DMS53 (cell line): ENCODE data around the gene MMEL1.
A peak's percentile ranks its signal among the peaks of the same experiment; 100 is the strongest.
"Not testable (repeated sequence)": the region's sequence is repeated elsewhere in the genome, so short reads cannot be mapped to it uniquely, and the experiment has no call there.

Source experiments
- DNase-seq: peaks from one replicate; lab custom pipeline; 2025; lab: John Stamatoyannopoulos, UW

MMEL1 gene

GRCh38 chr1:2628191-2628932 is 4.5 kb downstream of the MMEL1 start:
- no peak for DNase-seq

DNA sequence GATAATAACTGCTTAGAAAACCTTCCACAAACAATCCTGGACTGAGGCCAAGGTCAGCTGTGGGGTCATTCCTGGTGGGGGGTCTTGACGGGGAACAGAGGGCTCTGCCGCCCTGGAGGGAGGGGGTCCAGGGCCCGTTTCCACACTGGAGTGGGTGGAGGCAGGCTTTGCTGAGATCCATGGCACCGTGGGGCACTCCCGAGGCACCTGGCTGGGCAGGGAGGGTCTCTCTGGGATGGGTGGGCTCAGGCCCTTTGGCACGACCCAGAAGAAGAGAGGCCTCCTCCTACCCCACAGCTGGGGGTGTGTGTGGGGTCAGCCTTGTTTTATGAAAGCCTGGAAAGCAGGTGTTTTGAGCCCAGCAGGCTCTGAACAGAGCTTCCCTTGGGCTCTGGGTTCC is 5.1 kb downstream of the MMEL1 start:
- DNase-seq = no peak

DNA sequence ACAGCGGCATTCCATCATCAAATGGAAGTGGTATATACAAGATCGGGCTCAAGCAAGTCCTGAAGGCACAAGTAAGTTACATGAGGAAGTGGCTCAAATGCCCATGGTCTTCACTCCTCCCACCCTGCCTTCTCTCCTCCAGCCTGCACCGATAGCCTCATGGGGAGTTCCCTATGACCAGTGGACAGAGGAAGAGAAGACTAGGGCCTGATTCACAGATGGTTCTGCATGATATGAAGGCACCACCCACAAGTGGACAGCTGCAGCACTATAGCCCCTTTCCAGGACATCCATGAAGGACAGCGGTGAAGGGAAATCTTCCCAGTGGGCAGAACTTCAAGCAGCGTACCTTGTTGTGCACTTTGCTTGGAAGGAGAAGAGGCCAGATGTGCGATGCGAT is 7.1 kb downstream of the MMEL1 start:
- not testable (repeated sequence) for DNase-seq

- DNase-seq = no peak
Observed at GRCh38 chr1:2625311-2625710, 7.5 kb downstream of the MMEL1 start.

GRCh38 chr1:2624735-2625300 is 8.0 kb downstream of the MMEL1 start:
- DNase-seq = no peak

DNA sequence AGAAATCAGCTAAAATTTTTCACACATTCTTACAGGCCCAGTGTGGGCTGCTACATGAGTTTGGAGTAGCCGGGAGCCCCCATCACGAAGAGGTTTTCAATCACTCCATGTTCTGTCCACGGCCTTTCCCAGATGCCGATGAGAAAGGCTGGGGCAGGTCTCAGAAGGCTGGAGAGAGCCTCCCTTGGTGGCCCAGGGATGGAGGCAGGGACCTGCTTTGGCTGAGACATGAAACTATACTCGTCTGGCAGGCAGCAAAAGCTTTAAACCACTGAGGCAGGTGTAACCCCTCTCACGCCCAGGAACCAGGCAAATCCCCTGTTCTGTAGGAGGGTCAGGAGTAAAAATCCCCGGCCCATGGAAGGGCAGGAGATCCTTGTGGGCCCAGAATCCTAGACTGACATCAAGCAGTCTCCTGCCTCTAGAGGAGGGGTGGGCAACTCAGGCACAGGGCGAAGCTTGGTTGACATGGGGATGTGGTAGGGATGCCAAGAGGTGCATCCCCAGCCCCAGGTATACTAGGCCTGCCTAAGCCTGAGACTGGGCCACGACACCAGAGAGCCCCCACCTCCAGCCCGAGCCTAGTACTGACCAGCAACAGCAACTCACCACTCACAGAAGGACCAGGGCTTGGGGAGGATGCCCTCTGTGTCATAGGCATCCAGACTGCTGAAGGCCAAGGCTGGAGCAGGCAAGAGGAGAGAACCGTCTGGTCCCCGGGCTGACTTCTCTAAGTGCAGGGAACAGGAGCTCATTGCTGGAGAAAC is 9.1 kb downstream of the MMEL1 start:
- DNase-seq = no peak

- DNase-seq = no peak
Observed at GRCh38 chr1:2617971-2618470, 14.8 kb downstream of the MMEL1 start.

GRCh38 chr1:2614145-2614544 is 18.7 kb downstream of the MMEL1 start:
- DNase-seq = no peak

GRCh38 chr1:2612591-2613365 is 20.0 kb downstream of the MMEL1 start:
- no peak for DNase-seq

DNA sequence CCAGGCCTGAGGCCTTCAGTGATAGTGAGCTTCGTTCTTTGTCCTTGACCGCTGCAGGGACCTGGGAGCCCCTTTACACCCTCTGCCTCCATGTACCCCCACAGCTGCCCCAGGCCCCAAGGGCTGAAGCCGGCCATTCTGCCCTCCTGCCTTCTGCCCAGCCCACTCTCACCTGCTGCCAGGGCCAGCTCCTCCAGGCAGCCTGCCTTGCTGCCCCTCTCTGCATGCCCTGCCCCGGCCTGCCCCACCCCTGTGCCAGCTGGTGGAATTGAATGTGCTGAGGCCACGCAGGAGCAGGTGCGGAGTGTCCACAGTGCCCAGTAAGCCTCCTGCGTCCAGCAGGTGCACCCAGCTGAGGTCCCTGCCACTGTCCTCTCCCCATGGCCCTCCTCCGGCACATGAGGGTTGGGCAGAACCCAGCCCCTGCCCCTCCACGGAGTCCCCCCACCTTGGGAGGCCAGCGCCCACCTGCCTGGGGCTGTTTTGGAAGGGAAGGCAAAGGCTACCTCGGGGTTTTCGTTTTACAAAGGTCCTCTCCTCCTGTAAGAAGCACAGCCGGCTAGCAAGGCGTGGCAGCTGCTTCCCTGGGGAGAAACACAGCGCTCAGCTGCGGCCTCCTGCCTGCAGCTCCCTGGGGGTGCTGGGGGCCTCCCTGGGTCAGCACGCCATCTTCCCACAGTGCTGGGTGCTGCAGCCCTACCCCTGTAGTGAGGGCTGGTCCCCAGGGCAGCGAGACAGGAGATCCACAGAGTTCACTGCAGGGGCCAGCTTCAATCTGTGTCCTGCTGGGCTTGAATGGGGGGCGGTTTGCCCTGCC is 21.0 kb downstream of the MMEL1 start:
- DNase-seq = no peak

DNA sequence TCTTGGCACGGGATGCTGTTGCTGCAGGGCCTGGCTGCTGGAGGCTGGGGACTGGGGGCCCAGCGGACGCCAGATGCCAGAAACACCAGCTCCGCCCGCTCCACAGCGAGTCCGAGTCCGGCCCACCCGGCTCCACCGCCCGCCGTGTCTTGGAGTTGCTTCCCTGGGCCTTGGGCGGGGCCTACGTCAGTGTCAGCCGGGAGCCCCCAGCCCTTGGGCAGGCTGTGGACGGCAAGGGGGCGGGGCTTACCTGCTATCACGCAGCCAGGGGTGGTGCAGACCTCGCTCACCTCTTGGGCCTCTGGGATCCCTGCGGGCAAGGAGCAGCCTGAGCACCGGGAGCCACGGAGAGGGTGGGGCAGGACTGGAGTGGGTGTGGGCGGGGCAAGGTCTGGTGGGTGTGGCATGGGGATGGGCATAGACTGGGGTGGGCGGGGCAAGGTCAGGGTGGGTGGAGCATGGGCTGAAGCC is 21.8 kb downstream of the MMEL1 start:
- peak; percentile 12 for DNase-seq

- no peak for DNase-seq
Observed at GRCh38 chr1:2610036-2610959, 22.5 kb downstream of the MMEL1 start.

DNA sequence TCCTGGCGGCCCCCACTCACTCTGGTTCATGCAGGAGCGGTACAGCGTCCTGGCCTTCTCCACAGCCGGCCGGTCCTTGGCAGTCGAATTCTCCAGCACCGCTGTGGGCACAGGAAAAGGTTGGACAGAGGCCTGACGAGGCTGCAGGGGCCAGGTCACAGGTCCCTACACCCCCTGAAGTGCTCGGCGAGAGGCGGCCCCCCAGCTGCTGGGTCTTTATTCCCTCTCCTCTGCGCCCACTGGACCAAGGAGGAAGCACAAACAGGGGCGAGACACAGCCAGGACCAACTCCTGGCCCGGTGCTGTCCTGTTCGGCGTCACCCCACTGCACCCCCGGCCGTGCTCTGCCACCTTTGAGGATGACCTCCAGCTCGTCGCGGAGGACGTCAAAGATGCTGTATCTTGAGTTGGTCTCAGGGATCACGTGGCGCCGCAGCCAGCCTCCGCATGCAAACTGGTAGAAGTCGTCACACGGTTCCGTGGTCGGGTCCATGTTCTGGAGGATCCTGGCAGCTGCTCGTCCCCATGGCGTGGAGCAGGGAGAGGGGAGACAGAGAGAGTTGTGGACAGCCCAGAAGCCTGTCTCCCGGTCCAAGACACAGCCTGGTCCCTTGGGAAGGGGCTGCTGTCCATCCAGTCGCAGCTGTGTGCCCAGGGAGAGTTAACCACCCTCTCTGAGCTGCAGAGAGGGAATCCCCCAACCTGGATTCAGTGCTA is 23.3 kb downstream of the MMEL1 start:
- DNase-seq = no peak

DNA sequence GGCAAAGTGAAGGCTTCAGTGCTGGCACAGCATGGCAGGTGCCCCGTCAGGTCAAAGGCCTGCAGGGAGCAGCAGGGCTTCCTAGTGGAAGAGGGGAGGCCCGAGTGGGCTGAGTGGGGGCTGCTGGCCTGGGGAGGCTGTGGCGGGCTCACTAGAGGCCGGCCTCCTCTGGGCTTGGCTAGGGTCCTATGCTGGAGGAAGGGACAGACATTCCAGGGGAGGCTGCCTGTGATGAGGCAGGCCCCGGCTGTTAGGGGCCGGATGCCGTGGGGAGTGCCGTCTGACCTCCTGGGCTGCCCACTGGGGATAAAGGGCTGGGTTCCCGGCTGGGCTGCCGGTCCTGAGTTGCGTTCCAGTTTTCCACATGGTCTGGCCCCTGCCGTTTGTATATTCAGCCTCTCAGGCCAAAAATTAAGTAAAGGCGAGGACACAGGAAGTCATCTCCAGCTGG is 25.1 kb downstream of the MMEL1 start:
- no peak for DNase-seq

DNA sequence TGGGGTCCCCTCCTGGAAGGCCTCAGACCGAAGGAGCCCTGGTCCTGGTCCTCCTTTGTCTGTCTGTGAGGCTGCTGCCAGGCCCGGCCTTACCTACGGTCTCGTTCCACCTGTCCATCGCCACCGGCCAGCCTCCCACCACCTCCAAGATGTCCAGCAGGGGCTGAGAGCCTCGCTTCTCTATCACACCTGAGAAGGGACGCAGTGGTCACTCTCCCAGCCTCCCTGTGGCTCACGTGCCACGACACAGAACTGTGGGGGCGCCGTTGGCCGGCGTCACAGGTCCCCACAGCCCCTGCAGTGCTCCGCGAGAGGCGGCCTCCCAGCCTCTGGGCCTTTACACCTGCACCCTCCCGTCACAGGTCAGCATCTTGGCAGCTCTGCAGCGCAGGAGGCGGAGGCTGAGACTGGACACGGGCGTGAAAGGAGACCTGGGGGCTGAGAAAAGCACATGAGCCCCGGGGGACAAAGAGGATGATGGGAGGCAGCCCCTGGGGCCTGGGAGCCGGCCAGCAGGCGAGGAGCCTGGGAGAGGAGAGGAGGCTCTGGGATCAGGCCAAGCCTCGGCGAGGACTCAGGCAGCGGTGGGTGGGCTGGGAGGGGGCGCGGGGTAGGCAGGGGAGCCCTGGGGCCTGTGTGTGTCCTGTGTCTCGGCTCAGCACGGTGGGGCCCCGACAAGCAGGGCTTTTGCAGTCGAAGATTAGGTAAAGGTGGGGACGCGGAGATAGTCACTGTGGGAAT is 25.8 kb downstream of the MMEL1 start:
- no peak for DNase-seq

GRCh38 chr1:2606396-2606880 is 26.4 kb downstream of the MMEL1 start:
- DNase-seq = no peak

DNA sequence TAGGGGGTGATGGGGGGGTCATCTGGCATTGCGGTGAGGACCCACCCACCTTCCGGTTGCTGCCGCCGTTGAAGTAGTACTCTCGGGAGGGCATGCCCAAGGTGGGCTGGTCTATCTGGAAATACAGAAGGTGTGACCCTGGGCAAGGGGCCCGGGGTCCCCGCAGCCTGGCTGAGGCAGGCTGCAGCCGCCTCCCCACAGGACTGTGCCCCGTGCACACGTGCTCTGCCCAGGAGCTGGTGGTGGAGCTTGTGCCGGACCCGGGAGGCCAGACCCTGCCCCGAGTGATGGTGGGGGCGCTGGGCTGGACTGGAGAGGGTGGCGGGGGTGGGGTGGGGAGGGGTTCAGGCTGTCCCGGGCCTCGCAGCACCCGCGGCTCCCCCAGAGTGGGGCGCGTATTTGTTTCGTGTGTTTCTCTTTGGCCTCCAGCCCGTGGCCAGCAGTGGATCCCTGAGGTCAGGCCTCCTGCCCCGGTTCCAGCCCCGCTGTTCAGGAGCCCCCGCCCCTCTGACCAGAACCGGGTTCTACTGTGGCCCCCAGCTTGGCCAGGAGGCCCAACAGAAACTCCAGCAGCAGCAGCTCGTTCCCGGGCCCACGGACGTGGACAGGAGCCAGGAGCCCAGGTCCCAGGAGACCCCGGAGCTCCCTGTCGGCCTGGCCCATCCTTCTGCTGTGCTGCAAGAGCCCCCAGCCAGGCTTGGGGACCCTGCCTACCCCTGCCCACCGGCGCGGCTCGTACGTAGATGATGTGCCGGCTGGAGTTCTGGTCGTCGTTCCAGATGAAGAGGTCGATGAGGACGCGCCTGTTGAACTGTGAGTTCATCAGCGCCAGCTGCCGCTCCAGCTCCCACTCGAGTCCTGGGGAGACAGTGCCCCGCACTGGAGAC is 27.1 kb downstream of the MMEL1 start:
- no peak for DNase-seq
